ENCODE data around the gene LORICRIN.
"Not testable (repeated sequence)": the region's sequence is repeated elsewhere in the genome, so short reads cannot be mapped to it uniquely, and the experiment has no call there.

Gene LORICRIN

GRCh38 chr1:153259387-153259786 lies at the start of gene LORICRIN:
Gene LORICRIN (plus strand): TSS chr1:153259687. CDS start chr1:153260950, 1,263 bp downstream.
- no peak for DNase-seq (ENCODE audit: low spot score)
- no peak for FAIRE-seq

- DNase-seq (ENCODE audit: low spot score) (no peak), FAIRE-seq (no peak)
Observed at GRCh38 chr1:153210206-153210605, 49.3 kb upstream of the LORICRIN start.

GRCh38 chr1:153212201-153212600 lies 47.3 kb upstream of the LORICRIN start:
- no peak for DNase-seq (ENCODE audit: low spot score)
- no peak for FAIRE-seq

GRCh38 chr1:153213519-153213918 lies 46.0 kb upstream of the LORICRIN start:
- FAIRE-seq: no peak
- DNase-seq (ENCODE audit: low spot score): no peak

GRCh38 chr1:153217212-153217611 lies 42.3 kb upstream of the LORICRIN start, which contains the start of gene PRR9:
Gene PRR9 (plus strand): TSS chr1:153217584. CDS start chr1:153218145, 561 bp downstream.
- DNase-seq (ENCODE audit: low spot score): no peak
- no peak for FAIRE-seq

GRCh38 chr1:153217744-153218416 lies 41.6 kb upstream of the LORICRIN start:
- no peak for FAIRE-seq
- no peak for DNase-seq (ENCODE audit: low spot score)

- DNase-seq (ENCODE audit: low spot score) (no peak), FAIRE-seq (no peak)
Observed at GRCh38 chr1:153220606-153221303, 38.7 kb upstream of the LORICRIN start.

GRCh38 chr1:153223040-153223891 lies 36.2 kb upstream of the LORICRIN start:
- not testable (repeated sequence) for FAIRE-seq
- DNase-seq (ENCODE audit: low spot score): peak; percentile 14

GRCh38 chr1:153227810-153228209 lies 31.7 kb upstream of the LORICRIN start:
- FAIRE-seq (no peak), DNase-seq (ENCODE audit: low spot score) (no peak)

- no peak for DNase-seq (ENCODE audit: low spot score)
- FAIRE-seq: no peak
Observed at GRCh38 chr1:153228491-153228890, 31.0 kb upstream of the LORICRIN start.

GRCh38 chr1:153229076-153229829 lies 30.2 kb upstream of the LORICRIN start:
- FAIRE-seq; DNase-seq (ENCODE audit: low spot score): not testable (repeated sequence)

- no peak for FAIRE-seq
- DNase-seq (ENCODE audit: low spot score): no peak
Observed at GRCh38 chr1:153231363-153231762, 28.1 kb upstream of the LORICRIN start.

- DNase-seq (ENCODE audit: low spot score) (no peak), FAIRE-seq (no peak)
Observed at GRCh38 chr1:153231785-153232184, 27.7 kb upstream of the LORICRIN start.

GRCh38 chr1:153232553-153232952 lies 26.9 kb upstream of the LORICRIN start:
- DNase-seq (ENCODE audit: low spot score) (no peak), FAIRE-seq (no peak)

GRCh38 chr1:153233448-153233847 lies 26.0 kb upstream of the LORICRIN start:
- FAIRE-seq: no peak
- no peak for DNase-seq (ENCODE audit: low spot score)

GRCh38 chr1:153238527-153238926 lies 21.0 kb upstream of the LORICRIN start:
- no peak for FAIRE-seq

GRCh38 chr1:153242160-153242559 lies 17.3 kb upstream of the LORICRIN start:
- no peak for FAIRE-seq
- DNase-seq (ENCODE audit: low spot score): no peak

More at GRCh38 chr1:153238527-153238926, 21.0 kb upstream of the LORICRIN start:
- DNase-seq (ENCODE audit: low spot score): no peak

GRCh38 chr1:153245466-153245865 lies 14.0 kb upstream of the LORICRIN start:
- no peak for FAIRE-seq

GRCh38 chr1:153246018-153246417 lies 13.5 kb upstream of the LORICRIN start:
- DNase-seq (ENCODE audit: low spot score): no peak
- FAIRE-seq: no peak

More at GRCh38 chr1:153245466-153245865, 14.0 kb upstream of the LORICRIN start:
- no peak for DNase-seq (ENCODE audit: low spot score)

- FAIRE-seq: no peak
- no peak for DNase-seq (ENCODE audit: low spot score)
Observed at GRCh38 chr1:153246825-153247224, 12.7 kb upstream of the LORICRIN start.
